PC-9 (cell line): ENCODE measurements around the gene SHISA6. TPM values are rescaled to one million over a fixed set of nuclear protein-coding genes. Genes with fewer than 3 reads are reported as not detected.

ENCODE experiments used
- BruUV-seq: library from RNA; stranded (reverse); fragments of 400-500 nt; replicated peaks from 2 replicates; lab custom pipeline; 2021; lab: Mats Ljungman, UMichigan
- CTCF ChIA-PET: fragments of 300-600 bp; sonication (Branson Sonifier 250); formaldehyde crosslinking; loops from one replicate; lab custom pipeline; 2022; ENCODE audit warnings: antibody characterized with exemption; lab: Charles Lee
- POLR2A ChIA-PET: fragments of 300-600 bp; sonication (Branson Sonifier 250); formaldehyde crosslinking; loops from one replicate; lab custom pipeline; 2022; ENCODE audit warnings: antibody characterized with exemption; ENCODE audit not compliant: unreplicated experiment; lab: Charles Lee
- DNase-seq, 2 experiments: peaks; one replicate each; pipeline versions ENCODE4 v3.0.0 to v3.0.0-alpha.2; 2015 to 2022; ENCODE audit warnings: mixed read lengths in 1 of 2
- H2AFZ ChIP-seq: fragments of 200-600 bp; sonication (generic); 2 replicates; pipeline ENCODE4 v1.8.1; 2017; ENCODE audit warnings: antibody characterized with exemption
- H3F3A ChIP-seq: fragments of 200-600 bp; sonication (generic); 2 replicates; pipeline ENCODE4 v1.8.1; 2017; ENCODE audit warnings: antibody characterized with exemption, mild to moderate bottlenecking, low read depth; ENCODE audit not compliant: insufficient read depth
- H3K27ac ChIP-seq: fragments of 200-600 bp; sonication (generic); 2 replicates; pipeline ENCODE4 v1.6.1; 2016; ENCODE audit warnings: mixed run types
- H3K27me3 ChIP-seq: fragments of 200-600 bp; sonication (generic); 2 replicates; pipeline ENCODE4 v1.6.1; 2016; ENCODE audit warnings: low read depth, mixed run types; ENCODE audit not compliant: insufficient read depth
- H3K36me3 ChIP-seq: fragments of 200-600 bp; sonication (generic); 2 replicates; pipeline ENCODE4 v1.6.1; 2016; ENCODE audit warnings: low read depth, mixed run types
- H3K4me1 ChIP-seq: fragments of 200-600 bp; sonication (generic); replicated peaks from 2 replicates; pipeline ENCODE4 v1.6.1; 2016; ENCODE audit warnings: mixed run types; ENCODE audit not compliant: insufficient read depth
- H3K4me2 ChIP-seq: fragments of 200-600 bp; sonication (generic); 2 replicates; pipeline ENCODE4 v1.6.1; 2017; ENCODE audit warnings: mixed run types
- H3K4me3 ChIP-seq: fragments of 200-600 bp; sonication (generic); 2 replicates; pipeline ENCODE4 v1.6.1; 2016; ENCODE audit warnings: mixed run types
- H3K79me2 ChIP-seq: fragments of 200-600 bp; sonication (generic); 2 replicates; pipeline ENCODE4 v1.6.1; 2017; ENCODE audit warnings: low read depth, mixed run types
- H3K9me2 ChIP-seq: fragments of 200-600 bp; sonication (generic); 2 replicates; pipeline ENCODE4 v1.8.1; 2017; ENCODE audit warnings: mild to moderate bottlenecking; ENCODE audit not compliant: insufficient read depth
- H3K9me3 ChIP-seq: fragments of 200-600 bp; sonication (generic); 2 replicates; pipeline ENCODE4 v1.8.1; 2016; ENCODE audit warnings: low read depth; ENCODE audit not compliant: insufficient read depth
- H4K20me1 ChIP-seq: fragments of 200-600 bp; sonication (generic); 2 replicates; pipeline ENCODE4 v1.8.1; 2017; ENCODE audit not compliant: insufficient read depth
- EZH2 ChIP-seq: fragments of 200-600 bp; sonication (generic); IDR thresholded peaks from 2 replicates; pipeline ENCODE4 v1.8.0; 2017; ENCODE audit warnings: antibody characterized with exemption, low read depth
- intact Hi-C: fragments of 100-400 bp; cut with micrococcal nuclease; formaldehyde crosslinking; loops from one replicate; pipeline ENCODE4 v1.10.0; 2022; ENCODE audit not compliant: unreplicated experiment
- total RNA-seq: library from RNA; stranded (reverse); gene quantifications from 2 replicates; pipeline ENCODE4 v1.2.3, GENCODE V29; 2021
- TF ChIP-seq, protein P1 (sequence below): fragments of 200-600 bp; sonication (generic); conservative IDR thresholded peaks from 2 replicates; pipeline ENCODE4 v1.6.1; 2017; ENCODE audit warnings: mixed run types, antibody characterized with exemption, mild to moderate bottlenecking, moderate library complexity

The SHISA6 gene
- total RNA-seq, 1 experiment from 2014 or later = not detected

DNA sequence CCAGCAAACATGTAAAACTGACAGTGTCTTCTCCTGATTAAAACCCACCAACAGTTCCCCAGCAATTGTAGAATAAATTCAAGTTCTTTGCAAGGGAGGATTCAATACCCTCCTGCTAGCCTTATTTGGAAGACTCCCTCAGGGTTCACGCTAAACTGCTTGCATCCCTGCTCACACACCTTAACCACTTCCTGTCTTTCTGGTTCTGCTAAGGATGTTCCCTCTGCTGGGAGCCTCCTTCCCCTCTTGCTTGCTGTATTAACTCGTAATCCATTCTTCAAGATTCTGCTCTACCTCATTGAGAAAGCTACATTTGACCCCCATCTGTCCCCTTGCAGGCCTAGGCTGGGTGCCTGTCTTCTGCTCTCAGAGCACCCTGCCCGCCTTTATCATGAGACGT lies 2.3 kb upstream of the SHISA6 start:
- Histone ChIP-seq H3K27me3 (no peaks in the 10 kb centered on the region), H3K9me2 (no peaks in the 10 kb centered on the region), H2AFZ (no peak overlapping the region), H3K27ac (no peak overlapping the region), H3K4me1 (no peaks in the 10 kb centered on the region), H3K36me3 (no peaks in the 10 kb centered on the region), H3F3A (no peaks in the 10 kb centered on the region), H3K4me3 (no peak overlapping the region), H4K20me1 (no peaks in the 10 kb centered on the region), H3K79me2 (no peaks in the 10 kb centered on the region), H3K4me2 (no peak overlapping the region), H3K9me3 (no peaks in the 10 kb centered on the region)
- intact Hi-C loops = no loop called here
- no TSS peak for BruUV-seq
- TF ChIP-seq, protein P1, sequence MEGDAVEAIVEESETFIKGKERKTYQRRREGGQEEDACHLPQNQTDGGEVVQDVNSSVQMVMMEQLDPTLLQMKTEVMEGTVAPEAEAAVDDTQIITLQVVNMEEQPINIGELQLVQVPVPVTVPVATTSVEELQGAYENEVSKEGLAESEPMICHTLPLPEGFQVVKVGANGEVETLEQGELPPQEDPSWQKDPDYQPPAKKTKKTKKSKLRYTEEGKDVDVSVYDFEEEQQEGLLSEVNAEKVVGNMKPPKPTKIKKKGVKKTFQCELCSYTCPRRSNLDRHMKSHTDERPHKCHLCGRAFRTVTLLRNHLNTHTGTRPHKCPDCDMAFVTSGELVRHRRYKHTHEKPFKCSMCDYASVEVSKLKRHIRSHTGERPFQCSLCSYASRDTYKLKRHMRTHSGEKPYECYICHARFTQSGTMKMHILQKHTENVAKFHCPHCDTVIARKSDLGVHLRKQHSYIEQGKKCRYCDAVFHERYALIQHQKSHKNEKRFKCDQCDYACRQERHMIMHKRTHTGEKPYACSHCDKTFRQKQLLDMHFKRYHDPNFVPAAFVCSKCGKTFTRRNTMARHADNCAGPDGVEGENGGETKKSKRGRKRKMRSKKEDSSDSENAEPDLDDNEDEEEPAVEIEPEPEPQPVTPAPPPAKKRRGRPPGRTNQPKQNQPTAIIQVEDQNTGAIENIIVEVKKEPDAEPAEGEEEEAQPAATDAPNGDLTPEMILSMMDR = no peak
- no peak for TF ChIP-seq EZH2
- no peak for DNase-seq
- CTCF ChIA-PET = no interaction called here
- POLR2A ChIA-PET = no interaction called here

DNA sequence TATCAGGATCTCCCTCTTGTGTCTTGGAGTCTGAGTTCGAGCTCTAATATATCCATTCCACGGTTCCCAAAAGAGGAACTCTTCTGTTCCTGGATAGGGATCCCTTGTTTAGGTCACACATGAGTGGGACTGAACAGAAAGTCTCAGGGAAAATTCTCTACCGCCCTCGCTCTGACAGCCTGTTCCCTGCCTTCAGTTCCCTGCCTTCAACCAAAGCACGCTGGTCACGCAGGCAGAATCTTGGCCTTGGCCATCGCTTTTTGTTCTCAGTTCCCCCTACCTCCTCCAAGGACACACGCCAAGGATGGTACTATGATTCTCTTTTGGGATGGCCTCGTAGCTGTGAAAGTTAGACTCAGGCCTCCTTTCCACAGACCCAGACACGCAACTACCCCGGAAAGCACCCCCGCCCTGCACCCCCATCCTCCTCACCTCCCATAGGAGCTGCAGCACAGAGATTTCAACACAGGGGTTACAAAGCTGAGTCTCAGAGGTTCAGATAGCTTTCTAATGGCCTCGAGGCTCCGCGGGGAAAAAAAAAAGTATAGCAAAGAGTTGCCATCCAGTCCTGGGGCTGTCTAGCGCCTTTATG lies 1.5 kb upstream of the SHISA6 start:
- BruUV-seq = no TSS peak
- POLR2A ChIA-PET = no interaction called here
- no peak overlapping the region for H3K27ac ChIP-seq

DNA sequence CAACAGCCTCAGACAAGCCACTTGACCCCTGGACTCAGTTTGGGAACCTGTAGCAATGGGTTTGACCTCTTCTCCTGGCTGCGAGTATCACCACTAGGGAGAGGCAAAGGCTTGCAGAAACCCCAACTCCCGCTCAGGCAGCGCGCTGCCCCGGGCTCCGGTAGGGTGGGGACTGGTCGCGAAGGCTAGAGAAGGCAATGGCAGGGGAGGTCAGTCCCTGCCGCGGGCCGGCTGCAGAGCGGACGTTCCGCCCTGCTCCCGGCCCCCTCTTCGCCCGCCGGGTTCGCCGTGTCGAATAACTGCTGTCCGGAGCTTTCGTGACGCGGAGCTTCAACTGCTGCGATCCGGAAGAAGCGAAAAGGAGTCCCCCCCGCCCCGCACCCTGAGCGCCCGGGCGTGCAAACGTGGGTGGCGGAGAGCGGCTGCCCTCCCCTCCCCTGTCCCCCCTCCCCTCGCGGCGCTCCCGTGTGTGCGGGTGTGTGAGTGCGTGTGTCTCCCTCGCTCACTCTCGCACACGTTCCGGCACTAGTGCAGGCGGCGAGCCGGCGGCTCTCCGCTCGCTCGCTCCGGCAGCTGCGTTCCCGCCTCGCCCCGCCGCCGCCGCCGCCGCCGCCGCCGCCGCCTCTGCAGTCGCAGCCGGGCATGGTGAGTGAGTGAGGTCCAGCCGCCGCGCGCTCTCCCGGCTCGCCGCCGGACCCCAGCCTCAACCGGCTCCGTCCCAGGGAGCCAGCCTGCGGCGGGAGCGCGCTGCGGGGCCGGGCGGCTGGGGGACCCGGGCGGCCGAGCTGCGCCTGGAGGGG lies 772 bp upstream of the SHISA6 start:
- no peak overlapping the region for H3K27ac ChIP-seq
- no peaks in the 10 kb centered on the region for H3K9me3 ChIP-seq
- intact Hi-C loops = no loop called here
- H2AFZ ChIP-seq = no peak overlapping the region
- TF ChIP-seq EZH2 = no peak
- TF ChIP-seq, protein P1 = no peak
- ChIA-PET CTCF (no interaction called here), POLR2A (no interaction called here)
- no peaks in the 10 kb centered on the region for H4K20me1 ChIP-seq
- no TSS peak for BruUV-seq
- no peaks in the 10 kb centered on the region for H3K4me1 ChIP-seq
- H3K4me3 ChIP-seq = no peak overlapping the region
- no peaks in the 10 kb centered on the region for H3K9me2 ChIP-seq
- no peaks in the 10 kb centered on the region for H3K27me3 ChIP-seq
- no peak overlapping the region for H3K4me2 ChIP-seq
- H3K79me2 ChIP-seq = no peaks in the 10 kb centered on the region
- no peaks in the 10 kb centered on the region for H3K36me3 ChIP-seq
- DNase-seq = no peak
- H3F3A ChIP-seq = no peaks in the 10 kb centered on the region

More for the DNA sequence above, 1.5 kb upstream of the SHISA6 start:
- Histone ChIP-seq H2AFZ (no peak overlapping the region), H4K20me1 (no peaks in the 10 kb centered on the region), H3F3A (no peaks in the 10 kb centered on the region), H3K9me2 (no peaks in the 10 kb centered on the region), H3K4me3 (no peak overlapping the region), H3K27me3 (no peaks in the 10 kb centered on the region), H3K9me3 (no peaks in the 10 kb centered on the region), H3K36me3 (no peaks in the 10 kb centered on the region), H3K4me1 (no peaks in the 10 kb centered on the region), H3K4me2 (no peak overlapping the region), H3K79me2 (no peaks in the 10 kb centered on the region)
- CTCF ChIA-PET = no interaction called here
- TF ChIP-seq, protein P1 = no peak
- TF ChIP-seq EZH2 = no peak
- DNase-seq = no peak
- intact Hi-C loops = no loop called here
